Pancreas (tissue), 10 donors: ENCODE data around the gene HIPK2. TPM values are rescaled to one million over a fixed set of nuclear protein-coding genes. Genes with fewer than 3 reads are reported as not detected.

Experiments used
- ATAC-seq, 4 donors: fragments of 200-7000 bp; cut with Tn5 transposase; one replicate each; pipeline versions ENCODE4 v1.8.0 to v1.9.1; 2020; ENCODE audit warnings: mild to moderate bottlenecking in 4 of 4, moderate library complexity in 4 of 4
- DNase-seq, 6 donors: peaks; one replicate each; pipeline ENCODE4 v3.0.0-alpha.2; 2020
- FAIRE-seq: peaks from 2 replicates; lab custom pipeline; 2012; peaks lifted over from hg19 to GRCh38; lab: Jason Lieb, UNC
- H3K27ac ChIP-seq, 4 donors: fragments of 200-600 bp; sonication (generic); 1 replicate in 3 of 4; 2 replicates in 1 of 4; pipeline versions ENCODE4 v1.5.0 to v1.8.0; 2020
- H3K27me3 ChIP-seq, 4 donors: fragments of 200-600 bp; one replicate each; pipeline ENCODE4 v1.8.0; 2021
- H3K36me3 ChIP-seq, 3 donors: fragments of 200-600 bp; sonication (generic) in 1 of 3; one replicate each; pipeline versions ENCODE4 v1.5.0 to v1.8.0; 2020 to 2021
- H3K4me1 ChIP-seq, 3 donors: fragments of 200-600 bp; one replicate each; pipeline ENCODE4 v1.8.0; 2021
- H3K4me3 ChIP-seq, 4 donors: fragments of 200-600 bp; sonication (generic) in 2 of 4; one replicate each; pipeline versions ENCODE4 v1.5.0 to v1.8.0; 2020 to 2021
- H3K9me3 ChIP-seq, 4 donors: fragments of 200-600 bp; one replicate each; pipeline ENCODE4 v1.8.0; 2021
- CTCF ChIP-seq, 4 donors: fragments of 200-600 bp; sonication (generic) in 3 of 4; IDR thresholded peaks; one replicate each; pipeline versions ENCODE4 v1.5.0 to v1.8.0; 2021; ENCODE audit warnings: antibody characterized with exemption in 4 of 4
- WGBS, 2 donors: extraction: QIAGEN DNeasy Blood & Tissue Kit; methylation state at CpG; one replicate each; pipeline ENCODE4 v1.1.7; 2013; 5-methylcytosine and 5-hydroxymethylcytosine counted together
- intact Hi-C, 3 donors: fragments of 100-400 bp; cut with DNase I; formaldehyde crosslinking; loops; one replicate each; pipeline versions ENCODE4 v1.11.1 to v1.14.2; 2022
- polyA plus RNA-seq, 2 donors: library from polyadenylated mRNA; stranded (reverse); fragments of 200-250 nt; gene quantifications; one replicate each; pipeline ENCODE4 v1.2.3, GENCODE V29; 2013
- total RNA-seq, 6 donors: library from RNA; stranded (reverse); fragmentation: NEBNext Ultra II Directional in 4 of 6; extraction: Animal tissue kit (Norgen Biotek cat#: 25700) in 4 of 6; gene quantifications; one replicate each; pipeline versions ENCODE4 v1.2.1 to v1.2.4, GENCODE V29; 2021 to 2023
- donor health status: healthy with polysubstance abuse.
- donor health status: DM: no; HTN: no; CAD: no; lungs with moderate emphysema.
- donor health status: DM: no; HTN: no; CAD: no.
- donor health status: control.
- donor health status: control.
- donor health status: Bipolar disorder and iron deficiency.
- donor health status: DM: yes; HTN: yes; CAD: no.
- donor health status: DM: no; HTN: no; CAD: no.
- donor health status: DM: no; HTN: no; CAD: no.
- donor health status: DM: yes; HTN: yes; CAD: no.

HIPK2 gene
- total and polyA plus RNA-seq, 8 donors: 6.7 to 49.0 (median 24.7) TPM

GRCh38 chr7:139582130-139582650 is 195.6 kb downstream of the HIPK2 start:
- ATAC-seq (no peak), FAIRE-seq (no peak), DNase-seq (peak in 1 of 6 donors; percentile 35)
- no peak overlapping the region for H3K4me3 ChIP-seq
- no peaks in the 10 kb centered on the region for H3K9me3 ChIP-seq
- no peaks in the 10 kb centered on the region for H3K4me1 ChIP-seq
- no peak for TF ChIP-seq CTCF (IDR thresholded peaks at IDR 0.05)
- H3K36me3 ChIP-seq: peaks cover 0 to 49% (median 0%) of the 10 kb centered on the region in 3 donors
- H3K27me3 ChIP-seq: no peaks in the 10 kb centered on the region
- 90 to 91% methylated on average over 14 of the region's 14 CpGs for WGBS, 2 donors
- no peak overlapping the region for H3K27ac ChIP-seq
- intact Hi-C loops: no loop called here

DNA sequence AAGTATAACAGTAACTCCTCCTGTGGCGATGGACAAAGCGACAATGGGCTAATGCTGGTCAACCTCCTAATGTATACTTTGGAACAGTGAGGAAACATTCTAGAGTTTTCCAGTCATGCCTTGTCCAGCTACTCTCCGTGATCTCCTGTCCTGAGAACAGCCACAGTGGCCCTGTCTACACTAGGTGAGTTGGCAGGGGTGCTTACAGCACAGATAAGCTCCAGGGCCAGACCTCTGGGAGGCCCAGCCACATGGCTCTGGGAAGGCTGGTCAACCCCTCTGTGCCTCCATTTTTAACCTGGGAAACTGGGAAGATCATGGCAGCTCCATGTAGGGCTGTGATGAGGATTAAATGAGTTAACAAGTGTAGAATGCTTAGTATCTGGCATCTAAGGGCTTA is 197.4 kb downstream of the HIPK2 start:
- no peaks in the 10 kb centered on the region for H3K4me1 ChIP-seq
- ATAC-seq: no peak
- DNase-seq: peak in 1 of 6 donors; percentile 15
- no peak overlapping the region for H3K27ac ChIP-seq
- intact Hi-C loops: no loop called here
- FAIRE-seq: no peak
- TF ChIP-seq CTCF (IDR thresholded peaks at IDR 0.05): no peak
- 93 to 97% methylated on average over 3 of the region's 3 CpGs for WGBS, 2 donors
- H3K36me3 ChIP-seq: peaks cover 0 to 49% (median 0%) of the 10 kb centered on the region in 3 donors
- no peaks in the 10 kb centered on the region for H3K27me3 ChIP-seq
- H3K9me3 ChIP-seq: no peaks in the 10 kb centered on the region
- no peak overlapping the region for H3K4me3 ChIP-seq

- H3K27ac ChIP-seq: no peak overlapping the region
- H3K4me1 ChIP-seq: no peaks in the 10 kb centered on the region
- FAIRE-seq (no peak), DNase-seq (peak in 1 of 6 donors; percentile 48), ATAC-seq (no peak)
- no peaks in the 10 kb centered on the region for H3K9me3 ChIP-seq
- no peak for TF ChIP-seq CTCF (IDR thresholded peaks at IDR 0.05)
- H3K4me3 ChIP-seq: no peak overlapping the region
- intact Hi-C loops: no loop called here
- WGBS, 2 donors: 93 to 98% methylated on average over 11 of the region's 11 CpGs
- H3K27me3 ChIP-seq: no peaks in the 10 kb centered on the region
- peaks cover 0 to 41% (median 0%) of the 10 kb centered on the region in 3 donors for H3K36me3 ChIP-seq
Measured at GRCh38 chr7:139576179-139576973, 201.4 kb downstream of the HIPK2 start.

DNA sequence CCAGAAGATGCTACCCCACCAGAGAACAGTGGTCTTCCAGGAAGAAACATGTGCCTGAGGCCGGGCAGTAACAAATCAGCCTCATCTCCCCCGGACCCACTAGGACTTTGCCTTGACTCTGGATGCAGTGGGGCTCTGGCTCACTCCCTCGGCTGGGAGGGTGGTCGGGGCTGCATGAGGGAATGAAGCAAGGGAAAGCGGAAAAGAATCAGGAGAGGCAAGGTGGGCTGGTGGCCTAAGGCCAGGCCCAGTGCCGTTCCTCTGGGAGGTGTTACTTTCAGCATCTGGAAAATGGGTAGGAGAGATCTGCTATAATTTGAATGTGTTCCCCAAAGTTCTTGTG is 202.5 kb downstream of the HIPK2 start:
- Histone ChIP-seq H3K27ac (no peak overlapping the region), H3K36me3 (peaks cover 0 to 30% (median 0%) of the 10 kb centered on the region in 3 donors), H3K9me3 (no peaks in the 10 kb centered on the region), H3K4me3 (no peak overlapping the region), H3K27me3 (no peaks in the 10 kb centered on the region), H3K4me1 (no peaks in the 10 kb centered on the region)
- DNase-seq (peak in 1 of 6 donors; percentile 28), ATAC-seq (no peak), FAIRE-seq (no peak)
- intact Hi-C loops: no loop called here
- WGBS, 2 donors: 95 to 96% methylated on average over 6 of the region's 6 CpGs
- TF ChIP-seq CTCF (IDR thresholded peaks at IDR 0.05): no peak
